Mononuclear cell (primary cell): Measurements from ENCODE around the gene C19orf53. TPM values are rescaled to one million over a fixed set of nuclear protein-coding genes. Genes with fewer than 3 reads are reported as not detected.

ENCODE experiments used
- H3K27me3 ChIP-seq: 2 replicates; pipeline ENCODE4 v1.6.0; 2011; ENCODE audit warnings: low read length, control low read depth; ENCODE audit not compliant: insufficient read depth
- H3K4me1 ChIP-seq: 2 replicates; pipeline ENCODE4 v1.5.1; 2011; ENCODE audit warnings: mild to moderate bottlenecking, low read length, control low read depth; ENCODE audit not compliant: insufficient read depth
- H3K4me3 ChIP-seq: 2 replicates; pipeline ENCODE4 v1.5.1; 2011; ENCODE audit warnings: mild to moderate bottlenecking, low read length, moderate library complexity
- H3K9me3 ChIP-seq: 2 replicates; pipeline ENCODE4 v1.5.1; 2011; ENCODE audit warnings: low read depth, mild to moderate bottlenecking, control low read depth, low read length
- total RNA-seq: library from RNA; depleted of rRNA; stranded (reverse); fragments of >200 nt; gene quantifications from one replicate; pipeline ENCODE4 v1.2.3, GENCODE V29; 2012

C19orf53 gene
- total RNA-seq, 1 donor, result 56.5 TPM

GRCh38 chr19:13799669-13800068 is 25.4 kb downstream of the C19orf53 start:
- H3K9me3 ChIP-seq, result no peaks in the 10 kb centered on the region
- no peak overlapping the region for H3K4me3 ChIP-seq
- H3K4me1 ChIP-seq, result peaks cover 21% of the 10 kb centered on the region
- H3K27me3 ChIP-seq, result no peaks in the 10 kb centered on the region

GRCh38 chr19:13803038-13803437 is 28.8 kb downstream of the C19orf53 start:
- H3K9me3 ChIP-seq, result no peaks in the 10 kb centered on the region

GRCh38 chr19:13804830-13805683 is 30.8 kb downstream of the C19orf53 start:
- no peaks in the 10 kb centered on the region for H3K27me3 ChIP-seq
- H3K4me1 ChIP-seq, result no peaks in the 10 kb centered on the region
- H3K4me3 ChIP-seq, result no peak overlapping the region
- no peaks in the 10 kb centered on the region for H3K9me3 ChIP-seq

More at GRCh38 chr19:13803038-13803437, 28.8 kb downstream of the C19orf53 start:
- Histone ChIP-seq H3K4me1 (no peaks in the 10 kb centered on the region), H3K4me3 (no peak overlapping the region), H3K27me3 (no peaks in the 10 kb centered on the region)

- no peaks in the 10 kb centered on the region for H3K27me3 ChIP-seq
Observed at GRCh38 chr19:13806728-13807127, 32.5 kb downstream of the C19orf53 start.

GRCh38 chr19:13807421-13808021 is 33.3 kb downstream of the C19orf53 start:
- no peaks in the 10 kb centered on the region for H3K27me3 ChIP-seq

More at GRCh38 chr19:13806728-13807127, 32.5 kb downstream of the C19orf53 start:
- H3K4me3 ChIP-seq, result no peak overlapping the region
- no peaks in the 10 kb centered on the region for H3K4me1 ChIP-seq
- no peaks in the 10 kb centered on the region for H3K9me3 ChIP-seq

GRCh38 chr19:13808856-13809255 is 34.6 kb downstream of the C19orf53 start:
- Histone ChIP-seq H3K9me3 (no peaks in the 10 kb centered on the region), H3K4me1 (no peaks in the 10 kb centered on the region), H3K27me3 (no peaks in the 10 kb centered on the region), H3K4me3 (no peak overlapping the region)

More at GRCh38 chr19:13807421-13808021, 33.3 kb downstream of the C19orf53 start:
- Histone ChIP-seq H3K4me3 (no peak overlapping the region), H3K4me1 (no peaks in the 10 kb centered on the region), H3K9me3 (no peaks in the 10 kb centered on the region)

- Histone ChIP-seq H3K9me3 (no peaks in the 10 kb centered on the region), H3K4me3 (no peak overlapping the region), H3K27me3 (no peaks in the 10 kb centered on the region), H3K4me1 (no peaks in the 10 kb centered on the region)
Observed at GRCh38 chr19:13812544-13812943, 38.3 kb downstream of the C19orf53 start.

GRCh38 chr19:13813147-13813546 is 38.9 kb downstream of the C19orf53 start:
- Histone ChIP-seq H3K4me1 (no peaks in the 10 kb centered on the region), H3K4me3 (no peak overlapping the region), H3K27me3 (no peaks in the 10 kb centered on the region), H3K9me3 (no peaks in the 10 kb centered on the region)

- H3K27me3 ChIP-seq, result no peaks in the 10 kb centered on the region
- no peaks in the 10 kb centered on the region for H3K4me1 ChIP-seq
- no peak overlapping the region for H3K4me3 ChIP-seq
- H3K9me3 ChIP-seq, result no peaks in the 10 kb centered on the region
Observed at GRCh38 chr19:13814550-13814949, 40.3 kb downstream of the C19orf53 start.

- Histone ChIP-seq H3K27me3 (no peaks in the 10 kb centered on the region), H3K4me3 (no peak overlapping the region)
Observed at GRCh38 chr19:13817018-13817614, 42.9 kb downstream of the C19orf53 start.

GRCh38 chr19:13817615-13818371 is 43.5 kb downstream of the C19orf53 start:
- Histone ChIP-seq H3K9me3 (no peaks in the 10 kb centered on the region), H3K27me3 (no peaks in the 10 kb centered on the region), H3K4me3 (no peak overlapping the region), H3K4me1 (no peaks in the 10 kb centered on the region)

More at GRCh38 chr19:13817018-13817614, 42.9 kb downstream of the C19orf53 start:
- Histone ChIP-seq H3K9me3 (no peaks in the 10 kb centered on the region), H3K4me1 (no peaks in the 10 kb centered on the region)

GRCh38 chr19:13819238-13819637 is 45.0 kb downstream of the C19orf53 start:
- Histone ChIP-seq H3K4me3 (no peak overlapping the region), H3K9me3 (no peaks in the 10 kb centered on the region), H3K27me3 (no peaks in the 10 kb centered on the region), H3K4me1 (no peaks in the 10 kb centered on the region)

- no peaks in the 10 kb centered on the region for H3K4me1 ChIP-seq
- H3K4me3 ChIP-seq, result no peak overlapping the region
- H3K27me3 ChIP-seq, result no peaks in the 10 kb centered on the region
- no peaks in the 10 kb centered on the region for H3K9me3 ChIP-seq
Observed at GRCh38 chr19:13821292-13821691, 47.0 kb downstream of the C19orf53 start.

- Histone ChIP-seq H3K9me3 (no peaks in the 10 kb centered on the region), H3K27me3 (no peaks in the 10 kb centered on the region), H3K4me1 (no peaks in the 10 kb centered on the region), H3K4me3 (no peak overlapping the region)
Observed at GRCh38 chr19:13823256-13823655, 49.0 kb downstream of the C19orf53 start.

- Histone ChIP-seq H3K4me3 (no peak overlapping the region), H3K4me1 (no peaks in the 10 kb centered on the region), H3K27me3 (no peaks in the 10 kb centered on the region), H3K9me3 (no peaks in the 10 kb centered on the region)
Observed at GRCh38 chr19:13823901-13824300, 49.6 kb downstream of the C19orf53 start.
